ENCODE data around the gene GHRH.

The GHRH gene

GRCh38 chr20:37237656-37238055 lies 24.0 kb downstream of the GHRH start:
- WGBS, 2 experiments (ENCODE audit: insufficient coverage in 2 of 2), result 96% methylated on average over 5 of the region's 5 CpGs; no CpG with 5 or more reads in 1 of the 2 experiments
- Histone ChIP-seq H3K27ac (ENCODE audit: low read depth, low read length, severe bottlenecking) (no peak overlapping the region), H3K4me1 (ENCODE audit: control insufficient read depth, insufficient read depth, low read length, poor library complexity, severe bottlenecking) (no peaks in the 10 kb centered on the region), H3K4me3 (ENCODE audit: extremely low read depth, insufficient read depth, low read length, poor library complexity, severe bottlenecking) (no peak overlapping the region), H3K36me3 (ENCODE audit: control insufficient read depth, insufficient read depth, low read length) (peaks cover 98% of the 10 kb centered on the region), H3K9me3 (ENCODE audit: control insufficient read depth, low read length) (no peaks in the 10 kb centered on the region)

- no peaks in the 10 kb centered on the region for H3K9me3 ChIP-seq (ENCODE audit: control insufficient read depth, low read length)
- H3K4me3 ChIP-seq (ENCODE audit: extremely low read depth, insufficient read depth, low read length, poor library complexity, severe bottlenecking), result no peak overlapping the region
- WGBS, 2 experiments (ENCODE audit: insufficient coverage in 2 of 2), result 93 to 94% methylated on average over 4 of the region's 4 CpGs
- H3K4me1 ChIP-seq (ENCODE audit: control insufficient read depth, insufficient read depth, low read length, poor library complexity, severe bottlenecking), result no peaks in the 10 kb centered on the region
- no peak overlapping the region for H3K27ac ChIP-seq (ENCODE audit: low read depth, low read length, severe bottlenecking)
- peaks cover 98% of the 10 kb centered on the region for H3K36me3 ChIP-seq (ENCODE audit: control insufficient read depth, insufficient read depth, low read length)
Measured at GRCh38 chr20:37236462-37236861, 25.2 kb downstream of the GHRH start.

GRCh38 chr20:37235065-37235464 lies 26.5 kb downstream of the GHRH start:
- 84 to 92% methylated on average over 5 of the region's 6 CpGs for WGBS, 2 experiments (ENCODE audit: insufficient coverage in 2 of 2)
- H3K27ac ChIP-seq (ENCODE audit: low read depth, low read length, severe bottlenecking), result no peak overlapping the region

GRCh38 chr20:37234254-37234581 lies 27.4 kb downstream of the GHRH start:
- H3K27ac ChIP-seq (ENCODE audit: low read depth, low read length, severe bottlenecking), result no peak overlapping the region
- H3K36me3 ChIP-seq (ENCODE audit: control insufficient read depth, insufficient read depth, low read length), result peaks cover 98% of the 10 kb centered on the region
- no peak overlapping the region for H3K4me3 ChIP-seq (ENCODE audit: extremely low read depth, insufficient read depth, low read length, poor library complexity, severe bottlenecking)
- WGBS, 2 experiments (ENCODE audit: insufficient coverage in 2 of 2), result 98 to 100% methylated on average over 1 to 5 of the region's 5 CpGs
- H3K4me1 ChIP-seq (ENCODE audit: control insufficient read depth, insufficient read depth, low read length, poor library complexity, severe bottlenecking), result no peaks in the 10 kb centered on the region
- H3K9me3 ChIP-seq (ENCODE audit: control insufficient read depth, low read length), result no peaks in the 10 kb centered on the region

More at GRCh38 chr20:37235065-37235464, 26.5 kb downstream of the GHRH start:
- Histone ChIP-seq H3K9me3 (ENCODE audit: control insufficient read depth, low read length) (no peaks in the 10 kb centered on the region), H3K4me1 (ENCODE audit: control insufficient read depth, insufficient read depth, low read length, poor library complexity, severe bottlenecking) (no peaks in the 10 kb centered on the region), H3K36me3 (ENCODE audit: control insufficient read depth, insufficient read depth, low read length) (peaks cover 98% of the 10 kb centered on the region), H3K4me3 (ENCODE audit: extremely low read depth, insufficient read depth, low read length, poor library complexity, severe bottlenecking) (no peak overlapping the region)

GRCh38 chr20:37233548-37234253 lies 27.9 kb downstream of the GHRH start:
- Histone ChIP-seq H3K4me3 (ENCODE audit: extremely low read depth, insufficient read depth, low read length, poor library complexity, severe bottlenecking) (no peak overlapping the region), H3K36me3 (ENCODE audit: control insufficient read depth, insufficient read depth, low read length) (peaks cover 98% of the 10 kb centered on the region), H3K27ac (ENCODE audit: low read depth, low read length, severe bottlenecking) (no peak overlapping the region), H3K4me1 (ENCODE audit: control insufficient read depth, insufficient read depth, low read length, poor library complexity, severe bottlenecking) (no peaks in the 10 kb centered on the region), H3K9me3 (ENCODE audit: control insufficient read depth, low read length) (no peaks in the 10 kb centered on the region)
- 94 to 96% methylated on average over 8 to 10 of the region's 10 CpGs for WGBS, 2 experiments (ENCODE audit: insufficient coverage in 2 of 2)

GRCh38 chr20:37231947-37232630 lies 29.5 kb downstream of the GHRH start:
- no peak overlapping the region for H3K27ac ChIP-seq (ENCODE audit: low read depth, low read length, severe bottlenecking)
- WGBS, 2 experiments (ENCODE audit: insufficient coverage in 2 of 2), result 93 to 97% methylated on average over 12 to 13 of the region's 13 CpGs

GRCh38 chr20:37230200-37230599 lies 31.4 kb downstream of the GHRH start:
- no peak overlapping the region for H3K27ac ChIP-seq (ENCODE audit: low read depth, low read length, severe bottlenecking)
- no peaks in the 10 kb centered on the region for H3K4me1 ChIP-seq (ENCODE audit: control insufficient read depth, insufficient read depth, low read length, poor library complexity, severe bottlenecking)
- 91 to 95% methylated on average over 5 to 6 of the region's 6 CpGs for WGBS, 2 experiments (ENCODE audit: insufficient coverage in 2 of 2)
- H3K36me3 ChIP-seq (ENCODE audit: control insufficient read depth, insufficient read depth, low read length), result peaks cover 98% of the 10 kb centered on the region
- no peaks in the 10 kb centered on the region for H3K9me3 ChIP-seq (ENCODE audit: control insufficient read depth, low read length)
- no peak overlapping the region for H3K4me3 ChIP-seq (ENCODE audit: extremely low read depth, insufficient read depth, low read length, poor library complexity, severe bottlenecking)

More at GRCh38 chr20:37231947-37232630, 29.5 kb downstream of the GHRH start:
- Histone ChIP-seq H3K9me3 (ENCODE audit: control insufficient read depth, low read length) (no peaks in the 10 kb centered on the region), H3K36me3 (ENCODE audit: control insufficient read depth, insufficient read depth, low read length) (peaks cover 98% of the 10 kb centered on the region), H3K4me3 (ENCODE audit: extremely low read depth, insufficient read depth, low read length, poor library complexity, severe bottlenecking) (no peak overlapping the region), H3K4me1 (ENCODE audit: control insufficient read depth, insufficient read depth, low read length, poor library complexity, severe bottlenecking) (no peaks in the 10 kb centered on the region)

GRCh38 chr20:37229357-37229756 lies 32.3 kb downstream of the GHRH start:
- Histone ChIP-seq H3K9me3 (ENCODE audit: control insufficient read depth, low read length) (no peaks in the 10 kb centered on the region), H3K27ac (ENCODE audit: low read depth, low read length, severe bottlenecking) (no peak overlapping the region), H3K4me1 (ENCODE audit: control insufficient read depth, insufficient read depth, low read length, poor library complexity, severe bottlenecking) (no peaks in the 10 kb centered on the region), H3K36me3 (ENCODE audit: control insufficient read depth, insufficient read depth, low read length) (peaks cover 98% of the 10 kb centered on the region), H3K4me3 (ENCODE audit: extremely low read depth, insufficient read depth, low read length, poor library complexity, severe bottlenecking) (no peak overlapping the region)
- 54 to 66% methylated on average over 3 to 4 of the region's 4 CpGs for WGBS, 2 experiments (ENCODE audit: insufficient coverage in 2 of 2)

- no peaks in the 10 kb centered on the region for H3K4me1 ChIP-seq (ENCODE audit: control insufficient read depth, insufficient read depth, low read length, poor library complexity, severe bottlenecking)
- no peaks in the 10 kb centered on the region for H3K9me3 ChIP-seq (ENCODE audit: control insufficient read depth, low read length)
- H3K36me3 ChIP-seq (ENCODE audit: control insufficient read depth, insufficient read depth, low read length), result peaks cover 98% of the 10 kb centered on the region
- H3K4me3 ChIP-seq (ENCODE audit: extremely low read depth, insufficient read depth, low read length, poor library complexity, severe bottlenecking), result no peak overlapping the region
- WGBS, 2 experiments (ENCODE audit: insufficient coverage in 2 of 2), result 82 to 100% methylated on average over 1 to 2 of the region's 5 CpGs
- H3K27ac ChIP-seq (ENCODE audit: low read depth, low read length, severe bottlenecking), result no peak overlapping the region
Measured at GRCh38 chr20:37228656-37229055, 33.0 kb downstream of the GHRH start.

GRCh38 chr20:37228082-37228481 lies 33.5 kb downstream of the GHRH start:
- H3K27ac ChIP-seq (ENCODE audit: low read depth, low read length, severe bottlenecking), result no peak overlapping the region

GRCh38 chr20:37226889-37227288 lies 34.7 kb downstream of the GHRH start:
- H3K4me3 ChIP-seq (ENCODE audit: extremely low read depth, insufficient read depth, low read length, poor library complexity, severe bottlenecking), result no peak overlapping the region
- no peak overlapping the region for H3K27ac ChIP-seq (ENCODE audit: low read depth, low read length, severe bottlenecking)
- peaks cover 95% of the 10 kb centered on the region for H3K36me3 ChIP-seq (ENCODE audit: control insufficient read depth, insufficient read depth, low read length)
- 100% methylated on average over 3 of the region's 3 CpGs for WGBS, 2 experiments (ENCODE audit: insufficient coverage in 2 of 2)
- H3K4me1 ChIP-seq (ENCODE audit: control insufficient read depth, insufficient read depth, low read length, poor library complexity, severe bottlenecking), result peaks cover 9% of the 10 kb centered on the region
- H3K9me3 ChIP-seq (ENCODE audit: control insufficient read depth, low read length), result no peaks in the 10 kb centered on the region

More at GRCh38 chr20:37228082-37228481, 33.5 kb downstream of the GHRH start:
- no peaks in the 10 kb centered on the region for H3K9me3 ChIP-seq (ENCODE audit: control insufficient read depth, low read length)
- WGBS, 2 experiments (ENCODE audit: insufficient coverage in 2 of 2), result 95 to 100% methylated on average over 3 of the region's 6 CpGs
- H3K4me3 ChIP-seq (ENCODE audit: extremely low read depth, insufficient read depth, low read length, poor library complexity, severe bottlenecking), result no peak overlapping the region
- no peaks in the 10 kb centered on the region for H3K4me1 ChIP-seq (ENCODE audit: control insufficient read depth, insufficient read depth, low read length, poor library complexity, severe bottlenecking)
- peaks cover 99% of the 10 kb centered on the region for H3K36me3 ChIP-seq (ENCODE audit: control insufficient read depth, insufficient read depth, low read length)
